ENCODE data around the gene ST3GAL6.

DNA sequence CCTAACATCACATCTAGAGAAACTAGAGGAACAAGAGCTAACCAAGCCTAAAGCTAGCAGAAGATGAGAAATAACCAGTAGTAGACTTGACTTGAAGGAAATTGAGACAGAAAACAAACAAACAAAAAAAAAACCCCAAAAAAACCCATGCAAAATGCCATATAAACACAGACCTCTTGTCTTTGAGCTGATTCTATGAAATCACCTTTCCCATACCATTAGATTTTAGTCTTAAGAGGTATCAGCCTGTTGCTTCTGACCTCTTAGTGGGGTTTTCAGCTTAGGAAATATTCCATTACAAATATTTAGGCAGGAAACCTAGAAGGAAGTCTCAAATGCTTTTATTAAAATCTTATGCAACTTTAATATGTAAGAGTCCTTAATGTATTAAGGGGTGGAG lies 23.9 kb upstream of the ST3GAL6 start:
- TF ChIP-seq, protein P1, sequence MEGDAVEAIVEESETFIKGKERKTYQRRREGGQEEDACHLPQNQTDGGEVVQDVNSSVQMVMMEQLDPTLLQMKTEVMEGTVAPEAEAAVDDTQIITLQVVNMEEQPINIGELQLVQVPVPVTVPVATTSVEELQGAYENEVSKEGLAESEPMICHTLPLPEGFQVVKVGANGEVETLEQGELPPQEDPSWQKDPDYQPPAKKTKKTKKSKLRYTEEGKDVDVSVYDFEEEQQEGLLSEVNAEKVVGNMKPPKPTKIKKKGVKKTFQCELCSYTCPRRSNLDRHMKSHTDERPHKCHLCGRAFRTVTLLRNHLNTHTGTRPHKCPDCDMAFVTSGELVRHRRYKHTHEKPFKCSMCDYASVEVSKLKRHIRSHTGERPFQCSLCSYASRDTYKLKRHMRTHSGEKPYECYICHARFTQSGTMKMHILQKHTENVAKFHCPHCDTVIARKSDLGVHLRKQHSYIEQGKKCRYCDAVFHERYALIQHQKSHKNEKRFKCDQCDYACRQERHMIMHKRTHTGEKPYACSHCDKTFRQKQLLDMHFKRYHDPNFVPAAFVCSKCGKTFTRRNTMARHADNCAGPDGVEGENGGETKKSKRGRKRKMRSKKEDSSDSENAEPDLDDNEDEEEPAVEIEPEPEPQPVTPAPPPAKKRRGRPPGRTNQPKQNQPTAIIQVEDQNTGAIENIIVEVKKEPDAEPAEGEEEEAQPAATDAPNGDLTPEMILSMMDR (tag by site-specific recombination; IDR thresholded peaks at IDR 0.05), result no peak
- TF ChIP-seq ZNF302 (tag by site-specific recombination; IDR thresholded peaks at IDR 0.05; ENCODE audit: low read depth) (no peak), ZFP41 (tag by site-specific recombination; IDR thresholded peaks at IDR 0.05; ENCODE audit: borderline replicate concordance) (no peak), ZBTB8A (tag by site-specific recombination; IDR thresholded peaks at IDR 0.05) (no peak), ZBTB7A (tag by site-specific recombination; IDR thresholded peaks at IDR 0.05; ENCODE audit: low read depth) (no peak), ZNF133 (tag by site-specific recombination; IDR thresholded peaks at IDR 0.05) (no peak), ZNF670 (tag by site-specific recombination; IDR thresholded peaks at IDR 0.05; ENCODE audit: low read depth) (no peak), ZNF600 (tag by site-specific recombination; IDR thresholded peaks at IDR 0.05) (no peak), KLF7 (tag by site-specific recombination; IDR thresholded peaks at IDR 0.05; ENCODE audit: borderline replicate concordance) (no peak), ZNF558 (tag by site-specific recombination; IDR thresholded peaks at IDR 0.05) (no peak)
- TF ChIP-seq, protein P2, sequence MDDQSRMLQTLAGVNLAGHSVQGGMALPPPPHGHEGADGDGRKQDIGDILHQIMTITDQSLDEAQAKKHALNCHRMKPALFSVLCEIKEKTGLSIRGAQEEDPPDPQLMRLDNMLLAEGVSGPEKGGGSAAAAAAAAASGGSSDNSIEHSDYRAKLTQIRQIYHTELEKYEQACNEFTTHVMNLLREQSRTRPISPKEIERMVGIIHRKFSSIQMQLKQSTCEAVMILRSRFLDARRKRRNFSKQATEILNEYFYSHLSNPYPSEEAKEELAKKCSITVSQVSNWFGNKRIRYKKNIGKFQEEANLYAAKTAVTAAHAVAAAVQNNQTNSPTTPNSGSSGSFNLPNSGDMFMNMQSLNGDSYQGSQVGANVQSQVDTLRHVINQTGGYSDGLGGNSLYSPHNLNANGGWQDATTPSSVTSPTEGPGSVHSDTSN (CRISPR knock-in tag; IDR thresholded peaks at IDR 0.05), result no peak
- TF ChIP-seq, protein P3, sequence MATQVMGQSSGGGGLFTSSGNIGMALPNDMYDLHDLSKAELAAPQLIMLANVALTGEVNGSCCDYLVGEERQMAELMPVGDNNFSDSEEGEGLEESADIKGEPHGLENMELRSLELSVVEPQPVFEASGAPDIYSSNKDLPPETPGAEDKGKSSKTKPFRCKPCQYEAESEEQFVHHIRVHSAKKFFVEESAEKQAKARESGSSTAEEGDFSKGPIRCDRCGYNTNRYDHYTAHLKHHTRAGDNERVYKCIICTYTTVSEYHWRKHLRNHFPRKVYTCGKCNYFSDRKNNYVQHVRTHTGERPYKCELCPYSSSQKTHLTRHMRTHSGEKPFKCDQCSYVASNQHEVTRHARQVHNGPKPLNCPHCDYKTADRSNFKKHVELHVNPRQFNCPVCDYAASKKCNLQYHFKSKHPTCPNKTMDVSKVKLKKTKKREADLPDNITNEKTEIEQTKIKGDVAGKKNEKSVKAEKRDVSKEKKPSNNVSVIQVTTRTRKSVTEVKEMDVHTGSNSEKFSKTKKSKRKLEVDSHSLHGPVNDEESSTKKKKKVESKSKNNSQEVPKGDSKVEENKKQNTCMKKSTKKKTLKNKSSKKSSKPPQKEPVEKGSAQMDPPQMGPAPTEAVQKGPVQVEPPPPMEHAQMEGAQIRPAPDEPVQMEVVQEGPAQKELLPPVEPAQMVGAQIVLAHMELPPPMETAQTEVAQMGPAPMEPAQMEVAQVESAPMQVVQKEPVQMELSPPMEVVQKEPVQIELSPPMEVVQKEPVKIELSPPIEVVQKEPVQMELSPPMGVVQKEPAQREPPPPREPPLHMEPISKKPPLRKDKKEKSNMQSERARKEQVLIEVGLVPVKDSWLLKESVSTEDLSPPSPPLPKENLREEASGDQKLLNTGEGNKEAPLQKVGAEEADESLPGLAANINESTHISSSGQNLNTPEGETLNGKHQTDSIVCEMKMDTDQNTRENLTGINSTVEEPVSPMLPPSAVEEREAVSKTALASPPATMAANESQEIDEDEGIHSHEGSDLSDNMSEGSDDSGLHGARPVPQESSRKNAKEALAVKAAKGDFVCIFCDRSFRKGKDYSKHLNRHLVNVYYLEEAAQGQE (tag by site-specific recombination; IDR thresholded peaks at IDR 0.05), result no peak

All from HEK293 (cell line).